Mammary epithelial cell (primary cell): ENCODE results near the gene CLIC3.

ENCODE experiments used
- CTCF ChIP-seq, 2 donors: IDR thresholded peaks in 1 of 2; conservative IDR thresholded peaks in 1 of 2; 2 replicates each; pipeline ENCODE4 v1.5.1; 2011 to 2012; ENCODE audit warnings: inconsistent platforms in 2 of 2, low read length in 2 of 2, mild to moderate bottlenecking in 2 of 2, control low read depth in 1 of 2, low read depth in 1 of 2; ENCODE audit not compliant: insufficient read depth in 1 of 2; ENCODE audit errors: extremely low read depth in 1 of 2
- EZH2 ChIP-seq: IDR thresholded peaks from 2 replicates; pipeline ENCODE4 v1.6.1; 2012; ENCODE audit warnings: low read length, inconsistent platforms, borderline replicate concordance

GRCh38 chr9:136953771-136954269 lies 42.5 kb downstream of the CLIC3 start:
- TF ChIP-seq CTCF (conservative IDR thresholded peaks at IDR 0.05 in 1 of 2, IDR thresholded peaks at IDR 0.05 in 1 of 2; ENCODE audit: extremely low read depth in 1 of 2, insufficient read depth in 1 of 2, low read depth in 1 of 2, low read length in 2 of 2): no peak
- TF ChIP-seq EZH2: no peak
